Measurements from ENCODE around the gene KCNQ5.
"Not testable (repeated sequence)": the region's sequence is repeated elsewhere in the genome, so short reads cannot be mapped to it uniquely, and the experiment has no call there.

KCNQ5 gene

DNA sequence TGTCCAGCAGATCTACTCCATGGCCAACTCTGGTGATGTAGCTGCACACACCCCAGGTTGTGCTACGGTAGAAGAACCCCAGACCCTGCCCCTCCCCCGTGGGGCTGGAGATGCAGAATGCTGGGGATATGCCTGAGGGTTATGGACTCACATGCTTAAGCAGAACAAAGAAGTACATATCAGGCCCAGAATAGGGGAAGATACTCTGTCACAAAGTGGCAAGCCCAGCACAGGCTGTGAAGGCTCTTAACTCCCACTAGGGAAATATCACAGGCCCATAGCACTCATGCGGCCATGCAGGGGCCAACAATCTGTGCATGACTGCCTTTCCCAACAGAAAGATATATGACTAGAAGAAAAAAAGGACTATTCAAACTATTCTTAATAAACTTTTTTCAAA, 234.9 kb downstream of the KCNQ5 start:
- no peak for DNase-seq

DNA sequence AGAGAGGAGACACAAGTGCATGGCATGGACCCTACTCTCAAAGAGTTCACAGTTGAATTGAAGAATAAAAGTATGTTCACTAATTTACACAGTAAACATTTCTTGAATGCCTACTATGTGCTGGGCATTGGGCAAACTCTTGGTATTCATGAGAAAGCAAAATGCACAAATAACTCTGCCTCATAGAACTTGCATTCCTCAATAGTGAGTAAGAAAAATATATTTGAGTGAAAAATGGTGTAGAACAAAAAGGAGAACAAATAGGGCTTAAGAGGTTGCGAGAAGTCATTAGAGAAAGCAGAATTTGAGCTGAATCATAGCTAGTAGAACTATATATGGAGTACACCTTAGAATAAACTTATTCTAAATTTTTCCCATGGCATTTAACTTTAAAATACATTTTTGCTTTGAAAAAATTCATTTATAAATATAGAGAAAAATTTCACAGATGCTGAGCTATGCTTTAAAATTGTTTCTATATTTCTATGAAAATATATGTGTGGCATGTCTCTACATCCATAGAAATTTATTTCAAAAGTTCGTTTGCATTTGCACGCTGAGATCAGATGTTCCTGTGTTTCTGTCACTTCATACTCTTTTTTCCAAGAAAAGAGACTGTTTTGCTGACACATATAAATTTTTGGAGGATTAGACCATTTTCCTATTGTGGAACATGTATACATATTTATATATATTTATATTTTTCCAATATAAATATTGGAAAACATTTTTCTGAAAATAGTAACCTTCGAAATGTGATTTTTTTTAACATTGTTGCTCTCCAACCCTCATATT, 236.1 kb downstream of the KCNQ5 start:
- DNase-seq, result no peak

DNA sequence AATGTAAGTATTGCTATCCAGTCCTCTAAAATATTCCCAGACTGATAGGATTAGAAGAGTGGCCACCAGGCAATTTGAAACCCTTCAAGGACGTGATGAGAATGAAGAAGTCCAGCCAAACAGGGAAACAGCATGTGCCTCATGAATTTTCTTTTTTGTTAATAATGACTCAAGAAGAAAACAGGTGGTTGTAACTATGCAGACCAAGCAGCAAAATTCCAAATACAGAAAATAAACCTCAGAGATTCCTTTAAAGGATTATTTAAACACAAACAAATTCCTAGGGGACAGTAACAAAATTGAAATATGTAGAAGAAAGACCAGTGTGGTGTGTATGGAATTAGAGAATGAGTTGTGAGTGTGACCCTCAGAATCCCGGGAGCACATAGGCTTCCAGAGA, 239.2 kb downstream of the KCNQ5 start:
- DNase-seq, result no peak

DNA sequence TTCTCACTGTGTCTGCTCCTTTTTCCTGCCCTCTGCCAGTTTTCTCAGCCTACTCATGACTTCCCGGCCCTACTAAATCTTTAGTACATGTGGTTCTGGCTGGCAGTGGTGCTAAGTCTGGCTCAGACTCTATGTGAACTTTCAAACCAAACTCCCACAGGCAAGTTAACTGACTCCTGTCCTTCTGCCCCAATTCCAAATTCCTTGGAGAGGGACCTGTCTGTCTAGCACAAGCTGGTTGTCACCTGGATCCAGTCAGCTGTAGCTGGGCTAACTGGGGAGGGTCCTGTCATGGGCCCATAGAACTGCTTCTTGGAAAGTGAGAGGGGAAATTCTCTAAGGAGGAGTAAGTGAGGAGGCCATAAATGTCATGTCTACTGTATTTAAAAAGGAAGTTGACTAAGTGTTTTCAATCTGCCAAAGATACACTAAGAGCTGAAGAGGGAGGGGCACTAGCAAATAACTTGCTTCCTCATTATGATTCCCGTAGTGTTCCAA, 240.1 kb downstream of the KCNQ5 start:
- no peak for DNase-seq

DNA sequence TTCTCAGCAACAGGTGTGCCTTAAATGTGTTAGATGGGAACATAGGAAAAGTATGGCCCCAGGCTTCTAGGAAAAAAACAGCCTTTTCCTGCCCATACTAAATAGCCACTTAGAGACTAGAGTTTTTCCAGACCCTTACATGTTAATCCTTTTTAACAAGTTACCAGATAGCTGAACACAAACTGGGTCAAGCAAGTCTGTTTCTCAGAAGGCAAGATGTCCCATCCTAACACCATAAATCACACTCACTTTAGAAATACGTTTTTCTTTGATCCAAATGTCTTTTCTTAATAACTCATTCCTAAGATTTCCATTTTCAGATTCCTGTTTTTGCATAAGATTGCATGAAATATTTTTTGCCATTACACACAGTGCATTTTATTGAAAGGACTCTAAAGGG, 241.3 kb downstream of the KCNQ5 start:
- DNase-seq, result no peak

DNA sequence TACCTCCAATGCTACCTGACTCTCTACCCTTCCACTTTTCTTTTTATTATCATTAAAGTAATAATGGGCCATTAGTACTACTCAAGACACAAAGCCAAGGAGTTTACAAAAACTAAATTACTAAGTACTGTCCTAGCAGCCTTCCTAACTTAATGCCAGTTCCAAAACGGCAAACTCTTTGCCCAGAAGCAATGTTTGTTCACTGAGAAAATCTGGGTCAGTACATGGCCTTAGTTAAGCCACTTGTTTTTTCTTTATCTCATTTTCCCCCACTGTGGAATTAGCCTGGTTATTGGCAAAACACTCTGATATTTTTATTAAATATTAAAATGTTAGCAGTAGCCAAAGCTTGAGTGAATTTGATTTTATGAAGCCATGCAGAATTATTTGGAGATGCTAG, 242.4 kb downstream of the KCNQ5 start:
- DNase-seq, result no peak

DNA sequence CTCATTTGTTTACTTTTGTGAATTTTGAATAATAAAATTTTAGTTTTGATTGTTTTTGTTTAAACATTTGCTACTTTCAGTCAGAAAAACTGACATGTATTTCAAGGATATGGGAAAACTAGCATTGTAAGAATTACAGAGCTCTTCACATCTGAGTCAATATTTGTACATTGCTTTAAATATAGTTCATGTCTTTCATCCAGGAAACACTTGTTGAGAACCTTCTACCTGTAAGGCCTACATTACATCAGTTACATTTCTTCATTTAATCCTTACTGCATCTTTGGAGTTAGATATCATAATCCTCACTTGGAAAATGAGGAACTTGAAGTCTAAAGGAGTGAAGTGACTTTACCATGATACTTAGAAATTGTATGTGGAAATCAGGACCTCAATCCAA, 242.9 kb downstream of the KCNQ5 start:
- no peak for DNase-seq

DNA sequence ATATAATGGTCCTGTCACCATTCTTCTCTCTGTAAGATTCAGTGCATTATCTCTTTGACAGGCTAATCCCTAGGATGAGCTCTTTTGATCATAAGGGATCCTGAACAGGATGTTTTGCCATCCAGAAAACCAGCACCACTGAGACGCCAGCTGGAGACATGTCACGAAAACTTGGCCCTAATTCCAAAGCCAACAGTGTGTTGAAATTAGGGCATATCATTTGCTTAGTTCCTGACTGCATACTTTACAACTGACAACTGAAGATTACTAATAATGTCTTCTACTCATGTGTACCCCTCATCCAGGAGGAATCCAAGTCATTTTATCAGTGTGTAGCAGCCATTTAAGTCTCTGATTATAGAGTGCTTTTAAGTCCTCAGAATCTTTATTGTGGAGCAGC, 243.6 kb downstream of the KCNQ5 start:
- no peak for DNase-seq

DNA sequence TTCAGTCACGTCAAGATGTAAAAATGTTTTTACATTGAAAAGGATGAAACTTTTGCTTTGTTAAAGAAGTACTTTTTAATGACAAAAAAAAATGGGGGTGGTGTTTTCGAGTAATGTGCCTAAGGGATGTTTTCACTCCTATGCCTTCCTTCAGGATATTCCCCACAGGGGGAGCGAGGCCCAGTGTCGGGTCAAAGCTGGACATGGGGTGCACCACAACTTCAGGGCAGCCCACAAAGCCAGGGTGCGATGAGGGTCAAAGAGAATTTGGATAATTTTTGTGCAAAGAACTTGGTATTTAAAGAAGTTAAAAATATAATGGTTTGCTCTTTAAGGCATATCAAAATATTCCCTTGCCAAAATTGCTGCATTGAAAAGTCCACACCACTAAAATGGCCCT, 247.8 kb downstream of the KCNQ5 start:
- no peak for DNase-seq

DNA sequence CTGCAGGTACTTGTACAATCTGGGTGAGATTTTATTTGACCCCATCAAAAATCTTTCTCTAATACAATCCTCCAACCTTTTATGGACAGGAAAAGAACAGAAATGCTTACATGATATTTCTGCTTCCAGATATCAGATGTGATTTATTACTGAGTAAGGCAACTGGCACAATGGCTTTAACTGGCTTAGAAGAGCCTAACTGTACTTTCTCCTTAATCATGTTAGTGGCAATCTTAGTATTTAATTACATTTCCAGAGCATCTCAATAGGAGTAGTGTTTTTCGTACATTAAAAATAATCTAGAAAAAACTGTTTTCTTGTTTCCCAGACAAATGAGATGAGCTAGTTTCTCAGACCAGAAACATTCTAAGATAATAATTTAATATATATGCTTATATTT, 251.6 kb downstream of the KCNQ5 start:
- no peak for DNase-seq

DNA sequence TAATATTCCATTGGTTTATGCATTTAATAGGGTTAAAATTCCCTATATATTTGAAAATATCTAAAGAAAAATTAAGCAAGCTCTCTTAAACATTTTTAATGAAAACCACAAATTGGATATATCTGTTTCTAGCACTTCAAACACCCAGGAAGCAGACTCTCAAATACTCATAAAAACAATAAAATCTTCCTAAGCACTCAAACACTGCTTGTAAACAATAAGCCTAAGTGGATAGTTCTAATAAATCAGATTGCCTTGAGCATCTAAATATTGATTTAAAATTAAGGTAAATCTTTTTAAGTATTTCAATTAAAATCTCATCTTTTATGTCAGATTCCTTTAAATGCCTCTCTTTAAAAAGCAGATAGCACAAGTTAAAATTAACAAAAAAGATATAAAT, 254.4 kb downstream of the KCNQ5 start:
- DNase-seq, result no peak

DNA sequence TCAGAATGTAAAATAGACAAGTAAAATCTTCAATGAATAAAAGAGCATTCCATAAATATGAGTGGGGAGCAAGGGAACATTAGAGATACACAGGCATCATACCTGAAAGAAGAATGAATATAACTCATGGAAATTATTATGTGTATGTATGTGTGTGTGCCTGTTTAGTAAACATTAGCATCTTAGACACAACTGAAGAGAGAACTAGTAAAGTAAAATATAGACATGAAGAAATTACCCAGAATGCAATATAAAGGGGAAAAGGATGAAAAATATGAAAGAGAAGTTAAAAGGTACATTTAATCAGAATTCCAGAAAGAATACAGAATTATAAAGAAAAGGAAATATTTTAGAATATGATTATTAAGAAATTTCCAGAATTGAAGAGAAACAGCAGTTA, 264.3 kb downstream of the KCNQ5 start:
- no peak for DNase-seq

DNA sequence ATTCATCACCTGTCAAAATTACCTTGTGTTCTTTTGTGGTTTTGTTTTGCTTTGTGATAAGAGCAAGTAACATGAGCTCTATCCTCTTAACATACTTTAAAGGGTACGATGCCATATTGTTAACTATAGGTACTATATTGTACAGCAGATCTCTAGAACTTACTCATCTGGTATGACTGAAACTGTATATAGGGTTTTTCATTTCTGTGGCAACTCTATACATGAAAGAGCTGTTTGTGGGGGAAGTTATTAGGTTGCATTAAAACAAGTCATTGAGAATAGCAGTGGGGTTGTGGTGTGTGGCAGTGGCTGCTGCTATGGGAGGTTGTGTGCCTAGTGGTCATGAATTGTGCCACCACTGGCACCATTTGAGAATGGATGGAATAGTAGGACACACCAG, 268.4 kb downstream of the KCNQ5 start:
- DNase-seq, result no peak

DNA sequence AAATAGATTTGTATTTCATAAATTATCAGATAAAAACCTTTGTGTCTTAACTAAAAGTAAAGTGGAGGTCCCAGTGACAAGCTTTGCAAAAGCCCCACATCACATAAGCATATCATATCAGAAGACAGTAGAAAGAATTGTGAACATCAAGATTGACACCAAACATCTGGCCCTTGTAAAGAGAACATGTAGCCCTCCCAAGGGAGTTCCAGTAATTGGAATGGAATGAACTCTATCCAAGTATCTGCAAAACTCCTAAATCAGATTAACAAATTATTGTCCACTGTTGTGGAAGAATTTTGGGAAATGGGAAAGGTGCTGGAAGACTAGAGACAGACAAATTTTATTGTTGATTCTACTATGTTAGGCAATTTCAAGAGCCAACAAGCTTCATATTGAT, 268.8 kb downstream of the KCNQ5 start:
- no peak for DNase-seq

DNA sequence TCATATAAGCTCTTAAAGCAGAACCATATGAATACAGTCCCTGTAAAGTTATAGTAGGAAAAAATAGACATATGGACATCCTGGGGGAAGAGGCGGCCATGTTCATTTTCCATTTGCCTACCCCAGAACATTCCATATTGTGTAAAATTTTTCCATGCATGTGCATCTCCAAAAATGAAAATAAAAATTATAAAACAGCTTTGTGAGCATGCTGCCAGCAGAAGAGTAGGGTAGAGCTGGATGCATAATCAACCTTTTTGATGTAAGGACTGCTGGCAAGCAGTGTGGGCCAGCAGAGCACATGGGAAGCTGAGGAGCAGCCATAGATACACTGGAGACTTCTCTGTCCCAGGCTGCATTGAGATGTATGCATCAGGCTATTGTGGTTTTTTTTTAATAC, 271.0 kb downstream of the KCNQ5 start:
- no peak for DNase-seq

DNA sequence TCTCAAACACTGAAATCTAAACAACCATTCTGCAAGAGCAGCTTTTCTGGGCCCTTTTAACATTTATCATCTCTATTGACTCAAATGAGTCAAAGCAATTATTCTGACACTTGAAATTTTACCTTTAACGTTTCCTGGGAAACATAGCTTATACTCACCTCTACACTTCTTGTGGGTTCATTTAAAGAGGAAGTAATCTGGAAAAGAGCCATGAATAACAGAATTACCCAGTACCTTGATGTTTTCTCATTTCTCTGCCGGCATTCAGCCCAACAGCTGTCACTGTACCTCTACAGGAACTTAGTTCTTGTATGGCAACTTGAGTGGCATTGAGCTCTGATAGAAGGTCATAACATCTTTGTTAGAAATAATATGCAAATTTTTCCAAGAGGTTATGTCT, 272.2 kb downstream of the KCNQ5 start:
- no peak for DNase-seq

DNA sequence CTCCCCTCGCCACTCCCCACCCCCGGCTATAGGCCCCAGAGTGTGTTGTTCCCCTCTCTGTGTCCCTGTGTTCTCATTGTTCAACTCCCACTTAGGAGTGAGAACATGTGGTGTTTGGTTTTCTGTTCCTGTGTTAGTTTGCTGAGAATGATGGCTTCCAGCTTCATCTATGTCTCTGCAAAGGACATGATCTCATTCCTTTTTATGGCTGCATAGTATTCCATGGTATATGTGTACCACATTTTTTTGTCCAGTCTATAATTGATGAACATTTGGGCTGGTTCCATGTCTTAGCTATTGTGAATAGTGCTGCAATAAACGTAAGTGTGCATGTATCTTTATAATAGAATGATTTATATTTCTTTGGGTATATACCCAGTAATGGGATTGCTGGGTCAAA, 276.4 kb downstream of the KCNQ5 start:
- not testable (repeated sequence) for DNase-seq

DNA sequence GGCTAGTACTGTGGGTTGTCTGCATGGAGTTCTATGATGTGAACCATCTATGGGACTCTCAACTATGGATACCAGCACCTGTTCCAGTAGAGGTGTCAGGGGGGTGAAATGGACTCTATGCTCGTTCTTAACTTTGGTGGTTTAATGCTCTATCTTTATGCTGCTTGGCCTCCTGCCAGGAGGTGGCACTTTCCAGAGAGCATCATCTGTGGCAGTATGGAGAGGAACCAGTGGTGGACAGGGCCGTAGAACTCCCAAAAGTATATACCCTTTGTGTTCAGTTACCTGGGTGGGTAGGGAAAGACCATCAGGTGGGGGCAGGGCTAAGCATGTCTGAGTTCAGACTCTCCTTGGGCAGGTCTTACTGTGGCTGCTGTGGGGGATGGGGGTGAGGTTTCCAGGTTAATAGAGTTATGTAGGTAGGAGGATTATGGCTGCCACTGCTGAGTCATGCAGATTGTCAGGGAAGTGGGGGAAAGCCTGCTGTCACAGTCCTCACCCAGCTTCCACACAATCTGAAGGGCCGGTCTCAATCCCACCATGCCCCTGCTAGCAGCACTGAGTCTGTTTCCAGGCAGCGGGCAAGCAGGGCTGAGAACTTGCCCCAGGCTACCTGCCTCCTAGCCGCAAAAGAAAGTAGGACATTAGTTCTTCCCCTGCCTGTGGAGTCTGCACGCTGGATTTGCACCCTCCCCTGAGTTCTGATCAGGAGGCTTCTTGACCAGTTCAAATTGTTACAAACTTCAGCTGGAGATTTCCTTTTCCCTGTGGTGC, 284.0 kb downstream of the KCNQ5 start:
- no peak for DNase-seq

DNA sequence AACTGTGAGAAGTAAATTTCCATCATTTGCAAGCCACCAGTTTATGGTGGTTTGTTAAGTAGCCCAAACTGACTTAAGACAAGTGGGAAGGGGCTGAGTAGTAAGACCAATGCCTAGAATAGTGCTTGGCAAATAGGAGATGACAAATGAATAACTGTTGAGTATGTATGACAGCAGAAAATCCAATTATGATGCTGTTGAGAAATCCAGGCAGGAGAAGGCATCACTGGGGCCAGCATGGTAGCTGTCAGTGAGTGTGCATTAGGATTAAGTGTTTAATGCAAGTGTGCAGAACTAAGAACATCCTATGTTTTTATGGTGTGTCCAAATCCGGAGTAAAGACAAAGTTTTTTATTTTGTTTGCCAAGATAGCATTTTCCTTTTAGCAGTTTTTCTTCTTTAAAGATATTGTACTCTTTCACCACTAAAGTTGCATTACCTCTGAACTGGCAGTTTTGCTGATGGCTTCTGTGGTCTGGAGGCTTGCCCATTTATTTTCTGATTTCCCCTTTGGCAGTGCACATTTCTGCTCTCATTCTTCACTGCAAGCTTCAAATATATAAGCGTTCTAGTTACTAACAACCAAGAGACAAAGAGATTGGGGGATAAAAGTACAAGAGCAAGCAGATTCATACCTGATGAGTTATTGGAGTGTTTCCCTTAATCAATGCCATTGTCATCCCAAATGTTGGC, 289.7 kb downstream of the KCNQ5 start:
- no peak for DNase-seq

DNA sequence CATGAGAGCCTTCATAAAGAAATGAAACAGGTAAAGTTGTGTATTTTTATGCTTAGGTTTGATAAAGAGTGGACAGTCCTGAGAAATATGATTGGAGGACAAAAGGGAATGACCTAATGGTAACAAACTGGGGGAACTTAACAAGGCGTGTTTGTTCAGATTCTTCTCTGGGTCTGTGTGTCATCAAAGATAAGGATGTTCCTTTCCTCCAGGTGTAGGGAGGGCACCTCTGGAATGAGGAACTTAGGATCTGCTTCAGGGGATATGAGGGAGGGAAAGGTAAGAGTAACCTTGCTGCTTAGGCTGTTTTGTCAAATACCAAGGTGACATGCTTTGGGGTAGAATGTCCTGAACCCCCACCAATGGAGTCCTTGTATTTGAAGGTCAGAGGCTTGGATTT, 291.9 kb downstream of the KCNQ5 start:
- DNase-seq, result no peak

DNA sequence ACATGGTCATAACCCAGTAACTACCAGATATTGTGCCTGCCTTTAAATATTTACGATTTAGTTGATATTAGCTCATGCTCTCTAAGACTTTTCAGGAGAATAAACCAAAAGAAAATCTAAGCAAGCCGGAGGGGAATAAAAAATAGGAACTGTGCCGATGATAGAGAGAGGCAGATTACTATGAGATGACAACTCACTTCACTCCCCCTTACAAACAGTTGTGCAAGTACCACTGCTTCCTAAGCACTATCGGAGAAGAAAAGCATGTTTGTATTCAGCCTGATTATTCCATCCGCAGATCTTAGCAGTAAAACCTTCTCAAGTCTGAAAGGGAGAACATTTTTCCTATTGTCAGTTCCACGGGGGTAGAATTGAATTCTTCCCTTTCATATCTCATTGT, 294.4 kb downstream of the KCNQ5 start:
- DNase-seq, result no peak

DNA sequence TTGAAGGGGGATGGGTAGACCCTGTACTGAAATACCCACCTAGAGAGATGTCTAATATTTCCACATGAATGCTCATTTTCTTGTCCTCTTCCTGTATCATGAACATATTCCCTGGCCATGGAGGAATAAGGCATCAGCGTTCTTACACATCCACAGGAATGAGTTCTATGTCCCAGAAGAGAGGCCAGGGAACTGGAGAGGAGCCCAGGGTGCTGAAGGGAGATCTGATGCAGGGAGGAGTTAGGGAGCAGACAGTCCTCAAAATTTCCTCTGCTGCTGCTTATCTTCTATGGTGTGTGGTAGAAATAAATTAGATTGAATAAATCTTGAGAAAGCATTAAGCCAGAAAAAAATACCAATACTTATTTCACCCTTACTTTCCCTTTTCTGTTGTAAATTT, 295.0 kb downstream of the KCNQ5 start:
- no peak for DNase-seq

DNA sequence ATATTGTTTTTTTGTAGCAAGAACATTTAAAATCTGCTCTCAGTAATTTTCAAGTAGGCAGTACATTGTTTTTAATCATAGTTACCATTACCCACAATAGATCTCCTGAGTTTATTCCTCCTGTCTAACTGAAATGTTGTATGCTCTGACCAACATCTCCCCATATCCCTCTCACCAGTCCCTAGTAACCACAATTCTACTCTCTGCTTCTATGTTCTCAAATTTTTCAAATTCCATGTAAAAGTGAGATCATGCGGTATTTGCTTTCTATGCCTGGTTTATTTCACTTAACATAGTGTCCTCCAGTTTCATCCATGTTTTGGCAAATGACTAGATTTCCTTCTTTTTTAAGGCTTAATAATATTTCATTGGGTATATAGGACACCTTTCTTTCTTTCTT, 300.5 kb downstream of the KCNQ5 start:
- DNase-seq, result no peak

DNA sequence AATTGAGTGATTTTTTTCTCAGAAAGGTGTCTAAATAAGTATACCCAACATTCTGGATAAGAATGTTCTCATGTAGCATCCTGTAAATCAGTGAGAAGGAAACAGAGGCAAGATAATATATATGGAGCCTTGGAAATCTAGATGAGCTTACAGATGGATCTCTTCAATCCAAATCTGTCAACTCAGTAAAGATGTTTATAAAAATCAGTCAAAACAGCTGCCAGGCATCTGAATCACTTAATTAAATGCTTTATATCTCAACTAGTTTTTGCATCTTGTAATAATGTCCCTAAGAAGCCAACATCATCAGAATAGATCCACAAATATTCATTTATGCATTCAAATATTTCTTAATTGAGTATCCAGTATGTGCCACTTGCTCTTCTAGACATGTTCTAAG, 303.3 kb downstream of the KCNQ5 start:
- no peak for DNase-seq
